Stimulated activated CD4-positive, alpha-beta T cell treated with anti-CD3 and anti-CD28 coated beads, TNF-alpha, amount 100 ng/mL, for 4 hours (primary cell): Measurements from ENCODE around the gene PANK1.
"Not testable (repeated sequence)": the region's sequence is repeated elsewhere in the genome, so short reads cannot be mapped to it uniquely, and the experiment has no call there.

Source experiments
- DNase-seq, 3 experiments: peaks; one replicate each; pipeline ENCODE4 v3.0.0-alpha.2; 2020; ENCODE audit warnings: low read depth in 3 of 3

Gene PANK1

DNA sequence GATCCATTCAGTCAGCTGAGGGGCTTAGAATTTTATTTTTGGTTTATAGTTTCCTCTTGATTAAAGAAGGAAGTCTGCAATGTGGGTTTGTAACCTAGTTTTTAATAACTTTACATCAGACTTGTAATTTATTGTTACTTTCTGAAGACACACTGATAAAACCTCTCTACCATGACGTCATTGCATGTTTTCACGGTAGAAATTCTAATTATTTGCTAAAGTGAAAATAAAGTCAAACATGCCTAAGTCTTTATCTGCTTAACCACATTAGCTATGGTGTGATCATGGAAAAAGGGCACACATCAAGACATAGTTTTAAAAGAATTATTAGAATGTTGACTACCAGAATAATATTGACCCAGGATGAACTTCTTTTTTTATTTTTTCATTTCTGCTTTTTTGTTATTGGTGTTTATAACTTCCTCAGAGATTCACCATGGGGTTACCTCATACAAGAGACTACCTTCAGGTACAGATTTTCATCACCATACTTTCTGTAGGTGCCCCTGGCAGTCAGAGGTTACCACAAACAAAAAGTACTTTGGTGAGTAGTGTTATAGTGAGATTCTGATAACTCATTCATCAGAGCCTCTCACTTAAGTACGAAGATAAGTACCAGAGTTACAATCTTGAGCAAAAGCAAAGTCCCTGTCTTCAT is 7.0 kb upstream of the PANK1 start:
- DNase-seq, result no peak

DNA sequence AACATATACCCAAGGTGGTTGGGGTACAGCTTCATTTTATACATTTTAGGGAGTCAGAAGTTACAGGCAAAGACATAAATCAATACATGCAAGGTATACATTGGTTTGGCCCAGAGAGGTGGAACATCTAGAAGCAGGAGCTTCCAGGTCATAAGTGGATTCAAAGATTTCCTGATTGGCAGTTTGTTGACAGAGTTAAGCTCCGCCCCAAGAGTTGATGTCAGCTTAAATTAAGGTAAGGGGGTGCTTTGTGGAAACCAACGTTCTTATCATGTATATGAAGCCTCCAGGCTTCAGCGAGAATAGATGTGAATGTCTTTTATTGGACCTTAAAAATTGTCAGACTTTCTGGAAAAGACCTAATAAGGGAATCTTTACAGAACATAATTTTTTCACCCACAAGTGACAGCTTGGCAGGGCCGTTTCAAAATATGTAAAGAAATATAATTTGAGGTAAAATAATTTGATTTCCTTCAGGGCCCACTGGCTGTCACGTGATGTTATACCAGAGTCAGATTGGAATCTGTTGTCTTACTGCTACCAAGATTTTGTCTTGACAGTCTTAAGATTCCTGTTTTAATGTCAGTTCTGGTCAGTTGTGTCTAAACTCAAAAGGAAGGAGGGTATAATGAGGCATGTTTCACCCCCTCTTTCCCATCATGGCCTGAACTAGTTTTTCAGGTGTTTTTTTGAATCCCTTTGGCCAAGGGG is 6.3 kb upstream of the PANK1 start:
- no peak for DNase-seq

DNA sequence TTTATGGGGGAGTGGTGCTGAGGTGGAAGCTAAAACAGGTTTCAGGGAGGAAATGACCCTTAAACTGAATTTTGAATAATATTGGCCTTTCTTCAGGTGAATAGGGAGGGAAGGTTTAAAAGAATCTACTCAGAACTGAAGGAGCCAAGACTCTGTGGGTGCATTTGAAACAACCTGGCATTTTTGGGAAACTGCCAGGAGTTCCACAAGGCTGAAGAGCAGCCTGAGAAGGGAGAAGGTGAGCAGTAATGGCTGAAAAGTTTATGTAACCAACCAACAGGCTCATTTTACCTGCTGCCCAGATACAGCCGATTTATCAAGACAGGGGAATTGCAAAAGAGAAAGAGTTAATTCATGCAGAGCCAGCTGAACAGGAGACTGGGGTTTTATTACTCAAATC is 4.0 kb upstream of the PANK1 start:
- no peak for DNase-seq

- no peak for DNase-seq
Observed at GRCh38 chr10:89648074-89648473, 3.0 kb upstream of the PANK1 start.

GRCh38 chr10:89646889-89647657 is 2.0 kb upstream of the PANK1 start:
- no peak for DNase-seq

GRCh38 chr10:89645742-89646172 is 715 bp upstream of the PANK1 start:
- DNase-seq, result no peak

DNA sequence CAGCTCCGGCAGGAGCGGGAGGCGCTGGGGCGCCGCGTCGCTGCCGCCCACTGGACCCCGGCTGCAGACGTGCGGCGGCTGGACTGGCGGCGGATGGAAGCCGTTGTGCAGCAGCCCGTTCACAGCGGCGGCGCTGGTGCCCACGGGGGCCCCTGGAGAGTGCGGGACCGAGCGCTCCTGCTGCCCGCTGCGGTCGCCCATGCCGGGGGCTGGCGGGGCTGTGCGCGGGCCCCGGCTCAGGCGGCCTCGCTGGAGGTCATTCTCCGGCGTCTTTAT is 413 bp downstream of the PANK1 start:
- no peak for DNase-seq

DNA sequence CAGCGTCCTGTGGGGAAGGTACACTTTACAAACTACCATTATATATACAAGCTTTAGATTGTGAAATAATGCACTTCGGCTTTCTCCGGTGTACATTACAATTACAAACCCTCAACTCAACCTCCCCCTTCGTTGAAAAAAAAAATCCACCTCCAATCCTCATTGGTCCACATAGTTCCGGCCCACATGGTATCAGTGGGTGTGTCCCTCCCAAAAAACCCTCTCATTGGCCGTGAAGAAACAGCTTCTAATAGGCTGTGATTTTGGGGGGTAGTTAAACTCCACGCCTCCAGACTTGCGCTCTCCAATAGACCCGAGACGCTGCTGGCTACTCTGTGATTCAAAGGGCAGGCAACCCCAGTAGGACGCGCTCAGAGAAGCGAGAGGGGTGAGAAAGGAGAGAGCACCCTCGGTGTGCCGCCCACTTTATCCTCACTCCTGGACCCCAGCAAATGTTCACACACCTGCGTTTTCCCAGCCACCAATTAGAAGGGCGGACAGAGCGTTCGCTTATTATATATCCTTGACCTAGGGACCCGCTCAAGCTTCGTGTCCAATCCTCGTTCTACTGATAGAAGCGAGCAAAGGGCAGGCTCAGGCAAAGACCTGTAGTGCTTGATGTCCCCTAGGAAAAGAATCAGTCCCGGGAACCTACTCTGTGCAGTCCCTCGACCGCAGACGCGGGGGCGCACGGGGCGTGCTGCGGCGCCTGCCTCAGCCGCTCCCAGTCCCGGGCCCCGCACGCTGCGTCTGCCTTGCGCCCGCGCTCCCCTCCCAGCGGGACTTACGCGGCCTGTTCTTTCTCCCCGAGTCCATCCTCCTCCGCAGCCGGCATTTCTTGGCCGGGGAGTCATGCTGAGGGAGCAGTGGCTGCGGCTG is 991 bp downstream of the PANK1 start:
- peak; percentile 32 to 36 (median 34) for DNase-seq

DNA sequence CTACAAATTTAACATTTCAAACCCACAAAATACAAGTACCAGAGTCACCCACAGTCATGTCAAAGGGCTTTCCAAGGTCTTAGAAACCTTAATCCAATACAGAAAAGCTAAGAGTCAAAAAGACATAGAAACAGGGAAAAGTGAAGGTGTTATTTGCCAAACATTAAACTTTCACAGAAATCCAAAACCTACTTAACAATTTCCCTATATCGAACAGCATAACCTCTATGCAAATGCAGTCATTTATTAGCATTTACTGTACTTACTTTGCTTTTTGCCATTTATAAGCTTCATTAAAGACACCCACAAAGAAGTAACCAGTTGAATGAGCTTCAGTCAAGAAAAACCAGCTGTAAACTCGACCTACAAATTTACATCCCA is 1.6 kb downstream of the PANK1 start:
- DNase-seq, result no peak

DNA sequence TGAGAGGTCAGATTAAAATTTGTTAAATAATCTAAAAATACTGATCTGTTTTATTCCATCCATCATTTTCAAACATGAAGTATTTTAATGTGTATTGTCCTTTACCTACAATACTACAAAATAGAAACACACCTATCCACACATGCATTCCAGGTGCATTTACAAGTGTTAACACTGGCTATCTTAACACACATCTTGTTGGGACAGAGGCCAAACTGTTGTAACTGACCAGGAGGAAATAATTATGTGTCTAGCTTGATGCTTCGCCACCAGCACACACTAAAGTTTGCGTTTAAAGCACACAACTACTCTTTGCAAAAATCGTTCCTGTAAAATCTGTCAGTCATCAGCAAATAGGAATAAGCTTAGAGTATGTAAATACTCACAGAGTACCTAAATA is 2.8 kb downstream of the PANK1 start:
- DNase-seq, result no peak

GRCh38 chr10:89640241-89640640 is 4.8 kb downstream of the PANK1 start:
- no peak for DNase-seq

DNA sequence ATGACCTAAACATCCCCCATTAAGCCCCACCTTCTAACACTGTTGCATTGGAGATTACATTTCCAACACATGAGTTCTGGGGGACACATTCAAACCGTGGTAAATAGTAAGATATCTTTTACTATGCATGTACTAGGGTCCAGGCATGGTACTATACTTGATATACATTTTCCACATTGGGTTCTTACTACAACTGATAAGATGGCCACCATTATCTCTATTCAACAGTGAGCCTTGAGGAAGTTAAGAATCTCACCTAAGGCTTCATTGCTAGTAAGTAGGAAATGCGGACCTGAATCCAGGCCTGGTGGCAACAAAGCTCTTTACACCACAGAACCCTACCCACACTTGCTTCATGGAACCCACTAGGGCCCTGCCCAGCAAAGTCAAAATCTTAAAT is 5.7 kb downstream of the PANK1 start:
- no peak for DNase-seq

DNA sequence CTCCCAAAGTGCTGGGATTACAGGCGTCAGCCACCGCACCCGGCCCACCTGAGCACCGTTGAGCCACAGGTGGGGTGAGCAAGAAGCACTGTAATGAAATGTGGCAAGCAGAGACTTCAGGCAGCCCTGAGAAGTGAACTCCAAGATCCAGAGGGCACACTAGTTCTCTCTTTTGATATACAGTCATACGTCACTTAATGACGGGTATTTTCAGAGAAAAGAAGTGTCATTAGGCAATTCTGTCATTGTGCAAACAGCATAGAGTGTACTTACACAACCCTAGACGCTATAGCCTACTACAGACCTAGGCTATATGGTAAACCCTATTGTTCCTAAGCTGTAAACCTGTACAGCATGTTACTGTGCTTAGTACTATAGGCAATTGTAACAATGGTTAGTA is 7.9 kb downstream of the PANK1 start:
- no peak for DNase-seq

GRCh38 chr10:89634637-89635036 is 10.4 kb downstream of the PANK1 start:
- no peak for DNase-seq

GRCh38 chr10:89633484-89633883 is 11.6 kb downstream of the PANK1 start:
- DNase-seq, result no peak

DNA sequence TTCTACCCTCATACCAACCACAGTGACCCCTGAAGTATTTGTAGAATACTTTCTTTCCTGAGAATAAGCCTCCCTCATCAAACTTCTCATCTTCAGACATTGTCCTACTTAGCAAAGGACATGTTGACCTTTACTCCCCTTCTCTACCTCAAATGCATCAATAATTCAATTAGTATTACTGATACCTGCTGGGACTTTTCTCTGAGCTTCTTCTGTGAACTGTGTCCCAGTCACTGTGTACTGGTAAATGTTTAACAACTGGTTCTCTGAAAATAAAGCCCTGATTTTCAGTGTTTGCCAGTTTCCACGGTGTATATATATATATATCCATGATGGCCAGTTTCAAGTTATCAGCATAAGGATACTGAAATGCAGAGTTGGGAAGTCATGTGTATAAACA is 12.2 kb downstream of the PANK1 start:
- DNase-seq, result no peak

- DNase-seq, result no peak
Observed at GRCh38 chr10:89627830-89628229, 17.2 kb downstream of the PANK1 start.

DNA sequence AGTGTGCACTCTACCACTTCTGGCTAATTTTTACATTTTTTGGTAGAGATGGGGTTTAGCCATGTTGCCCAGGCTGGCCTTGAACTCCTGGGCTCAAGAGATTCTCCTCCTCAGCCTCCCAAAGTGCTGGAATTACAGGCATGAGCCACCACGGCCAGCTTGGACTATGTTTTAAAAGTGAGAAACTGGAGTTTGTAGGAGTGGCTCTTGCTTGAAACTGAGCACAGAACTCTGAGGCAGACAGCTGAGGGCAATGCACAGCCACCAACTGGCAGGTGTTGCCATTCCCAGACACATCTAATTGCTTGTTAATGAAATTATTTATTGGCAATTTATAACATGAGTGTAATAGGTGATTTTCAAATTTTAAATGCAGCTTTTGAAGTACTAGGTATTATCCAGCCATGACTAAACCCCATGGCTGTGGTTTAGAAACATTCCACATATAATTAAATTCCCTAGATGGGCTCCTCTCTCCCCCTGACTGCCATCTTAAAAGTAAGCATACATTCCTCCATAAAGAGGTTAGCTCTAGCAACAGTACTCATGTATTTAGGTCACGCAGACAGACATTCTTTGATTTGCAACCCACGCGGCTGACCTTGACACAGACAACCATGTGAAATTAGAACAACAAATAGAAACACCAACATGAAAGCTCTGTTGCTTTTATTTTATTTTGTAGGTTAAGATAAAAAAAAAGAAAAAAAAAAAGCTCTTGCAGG is 19.8 kb downstream of the PANK1 start:
- no peak for DNase-seq

- no peak for DNase-seq
Observed at GRCh38 chr10:89624020-89624419, 21.0 kb downstream of the PANK1 start.

DNA sequence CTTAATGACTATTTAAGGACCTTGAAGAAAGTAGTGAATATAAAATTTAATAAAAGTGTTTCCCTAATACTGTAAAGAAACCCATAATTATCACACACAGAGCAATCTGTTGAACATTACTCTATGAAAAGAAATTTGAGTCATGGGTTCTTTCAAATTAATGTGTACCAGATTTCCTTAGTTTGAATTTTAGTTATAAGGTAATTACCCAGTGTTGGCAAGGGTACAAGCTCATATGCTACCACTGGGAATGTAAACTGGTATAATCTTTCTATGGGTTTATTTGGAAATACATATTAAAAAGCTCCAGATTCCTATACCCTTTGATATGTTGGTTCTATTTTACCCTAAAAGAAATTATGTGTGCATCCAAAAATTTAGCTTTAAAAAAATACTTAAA is 22.9 kb downstream of the PANK1 start:
- no peak for DNase-seq

DNA sequence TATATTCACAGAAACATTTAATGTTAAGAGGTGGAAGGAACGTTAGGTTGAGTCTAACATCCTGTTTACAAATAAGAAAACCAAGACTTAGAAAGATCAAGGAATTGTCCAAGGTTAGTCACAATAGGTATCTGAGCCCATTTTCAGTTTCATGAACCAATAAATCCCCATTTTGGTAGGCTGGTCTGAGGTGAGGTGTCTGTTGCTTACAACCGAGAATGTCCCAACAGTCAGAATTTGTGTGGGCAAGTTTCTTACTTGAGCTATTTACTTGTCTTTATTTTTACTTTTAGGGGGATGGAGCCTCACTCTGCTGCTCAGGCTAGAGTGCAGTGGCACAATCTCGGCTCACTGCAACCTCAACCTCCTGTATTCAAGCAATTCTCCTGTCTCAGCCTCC is 23.6 kb downstream of the PANK1 start:
- DNase-seq, result no peak

- not testable (repeated sequence) for DNase-seq
Observed at GRCh38 chr10:89620296-89620695, 24.7 kb downstream of the PANK1 start.
